ENCODE data around the gene ATF7.
"Not testable (repeated sequence)": the region's sequence is repeated elsewhere in the genome, so short reads cannot be mapped to it uniquely, and the experiment has no call there.

ATF7 gene

DNA sequence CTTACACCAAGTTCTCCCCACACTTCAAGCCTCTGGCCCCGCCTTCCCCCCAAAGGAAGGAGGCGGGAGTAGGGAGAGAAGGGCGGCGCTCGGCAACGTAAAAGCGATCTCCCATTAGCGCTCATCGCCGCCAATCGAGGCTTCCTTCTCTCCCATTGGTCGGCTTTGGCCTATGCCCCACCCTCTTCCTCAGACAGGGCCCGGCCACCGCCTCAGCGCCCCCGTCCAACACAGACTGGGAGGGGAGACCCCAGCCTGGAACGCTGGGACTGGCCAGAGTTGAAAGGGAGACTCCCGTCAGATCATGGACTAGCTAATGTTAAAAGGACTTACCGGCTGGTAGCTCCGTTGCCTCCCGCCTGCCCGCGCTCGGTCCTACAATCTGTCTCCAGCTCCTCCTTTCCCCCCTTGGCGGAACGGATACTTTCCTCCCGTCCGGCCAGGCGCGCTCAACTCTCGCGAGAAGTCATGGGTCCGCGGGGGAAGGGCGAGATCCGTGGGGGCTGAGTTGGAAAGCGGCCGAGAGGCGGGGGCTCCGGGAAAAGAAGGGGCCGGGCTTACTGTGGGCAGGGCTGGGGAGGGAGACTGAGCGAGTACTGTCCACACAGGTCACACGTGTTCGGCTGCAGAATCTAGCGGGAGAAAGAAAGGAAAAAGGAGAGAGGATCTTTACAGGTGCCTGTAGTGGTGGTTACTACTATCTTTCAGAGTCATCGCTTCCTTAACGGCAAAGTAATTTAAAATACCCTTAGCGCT is at the start of gene ATF7:
Gene ATF7, minus strand, starts transcription at position 437 of the 756 bp plus-strand sequence. CDS start 25,382 bp downstream, outside the sequence.
- DNase-seq, result peak; percentile 82 to 100 (median 99)

DNA sequence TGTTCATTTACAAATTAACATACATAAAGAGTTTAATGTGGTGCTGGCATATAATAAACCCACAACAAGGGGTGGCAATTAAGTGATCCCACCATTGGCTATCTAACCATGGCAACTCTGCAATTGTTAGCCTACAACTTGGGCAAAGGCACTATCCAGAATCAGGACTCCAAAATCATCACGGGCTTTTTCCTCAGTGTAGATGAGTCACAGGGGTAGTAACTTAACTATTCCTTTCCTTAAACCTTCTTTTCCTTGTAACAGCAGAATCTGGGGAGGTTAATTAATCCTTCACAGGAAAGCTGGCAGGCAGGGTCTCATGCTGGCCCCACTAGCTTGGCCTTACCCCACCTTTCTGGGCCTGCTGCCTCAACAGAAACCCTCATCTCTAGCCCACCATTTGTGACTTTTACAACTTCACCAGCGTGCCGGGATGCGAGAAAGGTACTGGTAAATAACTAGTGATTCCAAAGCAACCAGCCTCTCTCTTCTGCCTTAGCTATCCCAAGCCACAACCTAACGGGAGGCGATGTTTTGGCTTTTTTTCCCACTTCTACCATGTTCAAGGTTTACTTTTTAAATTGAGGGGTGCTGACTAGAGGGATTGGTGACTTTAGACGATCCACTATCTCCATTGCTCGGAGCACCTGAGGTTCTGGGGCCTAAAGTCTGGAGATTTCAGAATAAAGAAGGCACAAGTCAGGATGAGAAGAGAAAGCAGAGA is 49.0 kb upstream of the ATF7 start:
- DNase-seq, result no peak

DNA sequence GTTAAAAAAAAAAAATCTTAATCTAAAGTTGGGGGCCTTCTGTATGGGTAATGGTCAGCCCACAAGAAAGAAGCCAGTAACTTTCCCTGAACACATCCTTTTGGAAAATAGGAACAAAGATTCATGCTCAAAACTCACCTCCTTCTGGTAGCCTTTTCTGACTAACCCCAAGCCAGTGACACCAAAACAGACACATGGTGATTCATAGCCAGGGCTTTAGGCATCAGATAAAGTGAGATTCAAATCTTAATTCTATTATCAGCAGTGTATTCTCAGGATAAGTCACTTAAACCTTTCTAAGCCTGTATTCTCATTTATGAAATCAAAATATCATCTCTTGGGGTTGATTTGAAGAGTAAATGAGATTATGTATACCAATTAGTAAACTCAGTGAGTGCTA is 44.8 kb upstream of the ATF7 start:
- no peak for DNase-seq

DNA sequence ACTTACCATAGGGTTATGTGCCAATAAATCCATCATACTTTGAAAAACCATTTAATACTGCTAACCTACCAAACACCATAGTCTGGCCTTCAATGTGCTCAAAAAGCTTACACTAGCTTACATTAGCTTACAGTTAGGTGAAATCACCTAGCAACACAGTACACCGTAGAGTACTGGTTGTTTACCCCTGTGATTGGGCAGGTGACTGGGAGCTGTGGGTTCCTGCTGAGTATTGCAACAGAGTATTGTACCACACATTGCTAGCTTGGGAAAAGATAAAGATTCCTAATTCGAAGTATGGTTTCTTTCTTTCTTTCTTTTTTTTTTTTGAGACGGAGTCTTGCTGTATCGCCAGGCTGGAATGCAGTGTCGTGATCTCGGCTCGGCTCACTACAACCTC is 44.1 kb upstream of the ATF7 start:
- no peak for DNase-seq

DNA sequence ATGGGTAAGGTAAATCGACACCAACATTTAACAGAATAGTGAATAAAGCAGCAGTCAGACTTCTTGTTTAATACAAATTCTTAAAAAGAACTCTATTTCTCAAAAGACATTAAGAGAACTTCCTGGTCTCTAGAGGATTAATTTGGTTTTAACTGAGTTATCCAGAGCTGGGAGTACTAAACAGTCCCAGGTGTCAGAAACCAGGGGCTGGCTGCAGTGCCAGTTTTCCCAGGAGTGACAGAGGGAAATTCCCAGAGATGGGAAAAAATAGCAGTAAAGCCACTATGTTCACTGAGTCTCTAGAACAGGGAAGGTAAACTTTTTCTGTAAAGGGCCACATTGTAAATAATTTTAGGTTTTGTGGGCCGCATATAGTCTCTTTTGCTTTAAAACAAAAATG is 40.9 kb upstream of the ATF7 start:
- no peak for DNase-seq

DNA sequence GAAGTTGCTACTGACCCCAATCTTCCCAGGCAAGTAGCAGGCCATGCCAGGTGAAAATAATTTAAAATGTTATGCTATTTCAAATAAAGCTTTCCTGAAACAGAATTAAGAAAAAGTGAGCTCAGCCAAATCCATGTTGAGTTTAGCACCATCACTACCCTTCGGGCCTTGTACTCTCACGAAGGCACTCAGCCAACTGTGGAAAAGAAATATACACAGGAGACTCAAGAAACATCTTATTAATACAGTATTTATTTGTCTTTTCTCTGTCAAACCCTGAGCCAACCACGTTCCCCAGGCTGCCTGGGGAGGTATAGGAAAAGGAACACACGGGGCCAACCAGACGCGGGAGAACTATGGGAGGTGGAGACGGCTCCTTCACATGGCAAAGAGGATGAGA is 38.8 kb upstream of the ATF7 start:
- DNase-seq, result no peak

DNA sequence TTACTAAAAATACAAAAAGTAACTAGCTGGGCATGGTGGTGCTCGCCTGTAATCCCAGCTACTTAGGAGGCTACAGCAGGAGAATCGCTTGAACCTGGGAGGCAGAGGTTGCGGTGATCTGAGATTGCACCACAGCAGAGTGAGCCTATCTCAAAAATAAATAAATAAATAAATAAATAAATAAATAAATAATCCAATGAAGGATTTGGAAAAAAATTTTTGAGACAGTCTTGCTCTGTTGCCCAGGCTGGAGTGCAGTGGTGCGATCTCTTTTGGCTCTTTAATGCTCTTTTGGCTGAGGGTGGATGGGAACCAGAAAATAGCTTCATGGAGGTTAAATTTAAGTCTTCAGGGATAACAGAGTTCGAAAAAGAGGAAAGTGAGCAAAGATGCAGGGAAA is 38.0 kb upstream of the ATF7 start:
- no peak for DNase-seq

DNA sequence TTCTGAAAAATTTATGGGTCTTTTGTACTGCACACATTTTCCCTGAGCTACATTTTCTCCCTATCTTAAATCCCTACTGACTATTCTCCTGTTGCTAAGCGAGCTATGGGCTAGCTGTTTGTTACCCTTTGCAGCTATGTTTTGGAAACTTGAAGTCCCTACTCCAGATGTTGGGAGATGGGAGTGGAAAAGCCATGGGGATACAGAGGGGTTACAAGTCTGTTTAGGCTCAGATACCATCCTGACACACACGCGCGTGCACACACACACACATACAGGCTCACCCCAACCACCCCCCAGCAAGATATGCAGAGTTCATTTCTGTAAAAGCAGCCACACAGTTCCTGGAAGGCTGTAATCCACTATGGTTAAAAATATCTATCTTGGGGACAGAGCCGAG is 33.9 kb upstream of the ATF7 start:
- peak in 2 of 56 donors; percentile 1 to 2 for DNase-seq

DNA sequence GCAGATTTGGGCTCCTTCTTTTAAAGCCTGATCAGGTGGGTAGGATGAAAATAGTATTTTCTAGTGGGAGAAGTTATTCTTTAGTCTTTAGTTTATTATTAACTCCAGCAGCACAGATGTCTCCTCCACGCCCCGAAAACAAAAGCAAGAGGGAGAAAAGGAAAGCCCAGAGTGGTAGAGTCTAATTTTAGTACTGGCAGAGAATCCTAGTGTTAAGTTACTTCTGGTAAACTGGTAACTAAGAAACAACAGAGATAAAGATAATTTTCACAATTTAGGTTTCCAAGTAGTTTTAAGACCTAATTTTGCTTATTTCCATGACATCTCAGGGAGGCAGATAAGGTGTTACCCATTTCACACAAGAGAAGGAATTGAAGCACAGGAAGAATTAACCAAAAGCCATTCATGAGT is 33.4 kb upstream of the ATF7 start:
- DNase-seq, result no peak

DNA sequence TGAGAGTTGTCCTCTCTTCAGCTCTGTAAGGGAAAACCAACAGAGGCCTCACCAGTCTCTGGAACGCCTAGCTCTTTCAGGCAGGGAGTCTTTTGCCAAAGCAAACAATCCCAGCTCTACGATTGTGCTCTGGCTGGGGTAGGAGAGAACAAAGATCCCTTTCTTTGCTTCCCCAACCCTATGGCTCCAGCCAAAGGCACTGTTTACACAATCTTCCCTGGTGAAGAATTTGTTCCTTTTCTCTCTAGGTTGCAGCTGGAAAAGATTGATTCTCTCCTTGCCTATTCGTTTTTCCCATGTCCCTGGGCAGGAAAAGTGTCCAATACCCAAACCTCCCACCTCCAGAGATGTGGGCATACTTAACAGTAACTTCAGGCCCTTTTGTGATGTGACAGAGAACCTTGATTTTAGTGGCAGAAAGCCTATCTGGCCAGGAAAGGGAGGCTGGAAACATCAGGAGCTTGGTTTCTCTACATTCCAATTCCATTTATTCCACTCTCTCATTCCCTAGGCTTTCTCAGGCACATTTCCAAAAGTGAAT is 32.9 kb upstream of the ATF7 start:
- peak in 53 of 56 donors; percentile 8 to 89 (median 69) for DNase-seq

DNA sequence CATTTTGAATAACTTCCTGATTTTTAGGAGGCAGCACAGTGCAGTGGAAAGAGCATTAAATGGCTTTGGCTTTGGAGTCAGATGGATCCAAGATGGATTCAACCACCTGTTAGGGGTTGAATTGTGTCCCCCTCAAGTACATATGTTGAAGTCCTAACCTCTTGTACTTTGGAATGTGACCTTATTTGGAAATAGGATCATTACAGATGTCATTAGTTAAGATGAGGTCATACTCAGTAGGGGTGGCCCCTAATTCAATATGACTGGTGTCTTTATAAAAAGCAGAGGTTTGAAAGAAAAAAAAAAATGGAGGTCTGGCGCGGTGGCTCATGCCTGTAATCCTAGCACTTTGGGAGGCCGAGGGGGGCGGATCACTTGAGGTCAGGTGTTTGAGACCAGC is 30.9 kb upstream of the ATF7 start:
- no peak for DNase-seq

DNA sequence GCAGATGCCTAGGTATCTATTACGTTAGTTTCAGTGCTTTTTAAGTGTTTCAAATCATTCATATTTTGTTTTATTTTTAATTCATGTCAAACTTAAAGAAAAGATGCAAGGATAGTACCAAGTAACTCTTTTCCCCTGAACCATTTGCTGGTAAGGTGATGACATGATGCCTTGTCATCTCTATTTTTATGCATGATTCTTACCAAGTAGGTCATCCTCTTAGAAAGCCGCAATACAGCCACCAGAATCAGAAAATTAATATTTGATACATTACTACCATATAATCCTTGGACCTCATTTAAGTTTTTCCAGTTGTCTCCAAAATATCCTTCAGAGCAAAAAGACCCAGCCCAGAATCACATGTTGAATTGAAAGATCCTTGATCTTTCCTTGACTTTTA is 27.4 kb upstream of the ATF7 start:
- DNase-seq, result no peak

DNA sequence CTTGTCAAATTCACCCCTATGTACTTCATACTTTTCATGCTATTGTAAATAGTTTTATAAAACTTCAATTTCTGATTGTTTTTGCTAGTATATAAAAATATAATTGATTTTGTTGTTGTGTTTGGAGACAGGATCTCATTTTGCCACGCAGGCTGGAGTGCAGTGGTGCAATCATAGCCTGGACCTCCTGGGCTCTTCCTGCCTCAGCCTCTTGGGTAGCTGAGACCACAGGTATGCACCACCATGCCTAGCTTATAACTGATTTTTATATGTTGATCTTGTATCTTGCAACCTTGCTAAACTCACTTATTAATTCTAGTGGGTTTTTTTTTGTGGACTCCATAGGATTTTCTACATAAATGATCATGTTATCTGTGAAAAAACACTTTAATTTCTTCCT is 26.2 kb upstream of the ATF7 start:
- DNase-seq, result no peak

DNA sequence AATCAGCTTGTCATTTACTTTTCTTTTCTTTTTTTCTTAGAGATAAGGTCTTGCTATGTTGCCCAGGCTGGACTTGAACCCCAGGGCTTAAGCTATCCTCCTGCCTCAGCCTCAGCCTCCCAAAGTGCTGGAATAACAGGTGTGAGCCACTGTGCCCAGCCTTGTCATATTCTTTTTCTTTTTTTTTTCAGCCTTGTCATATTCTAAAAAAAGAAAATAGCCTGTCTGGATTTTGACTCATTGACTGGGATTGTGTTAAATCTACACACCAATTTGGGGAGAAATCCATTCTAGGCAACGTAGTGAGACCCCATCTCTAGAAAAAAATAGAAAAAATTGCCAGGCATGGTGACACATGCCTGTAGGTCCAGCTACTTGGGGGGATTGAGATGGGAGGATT is 25.6 kb upstream of the ATF7 start:
- DNase-seq, result no peak

DNA sequence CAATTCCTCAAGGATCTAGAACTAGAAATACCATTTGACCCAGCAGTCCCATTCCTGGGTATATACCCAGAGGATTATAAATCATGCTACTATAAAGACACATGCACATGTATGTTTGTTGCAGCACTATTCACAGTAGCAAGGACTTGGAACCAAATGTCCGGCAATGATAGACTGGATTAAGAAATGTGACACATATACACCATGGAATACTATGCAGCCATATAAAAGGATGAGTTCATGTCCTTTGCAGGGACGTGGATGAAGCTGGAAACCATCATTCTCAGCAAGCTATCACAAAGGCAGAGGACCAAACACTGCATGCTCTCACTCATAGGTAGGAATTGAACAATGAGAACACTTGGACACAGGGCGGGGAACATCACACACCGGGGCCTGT is 20.1 kb upstream of the ATF7 start:
- not testable (repeated sequence) for DNase-seq

DNA sequence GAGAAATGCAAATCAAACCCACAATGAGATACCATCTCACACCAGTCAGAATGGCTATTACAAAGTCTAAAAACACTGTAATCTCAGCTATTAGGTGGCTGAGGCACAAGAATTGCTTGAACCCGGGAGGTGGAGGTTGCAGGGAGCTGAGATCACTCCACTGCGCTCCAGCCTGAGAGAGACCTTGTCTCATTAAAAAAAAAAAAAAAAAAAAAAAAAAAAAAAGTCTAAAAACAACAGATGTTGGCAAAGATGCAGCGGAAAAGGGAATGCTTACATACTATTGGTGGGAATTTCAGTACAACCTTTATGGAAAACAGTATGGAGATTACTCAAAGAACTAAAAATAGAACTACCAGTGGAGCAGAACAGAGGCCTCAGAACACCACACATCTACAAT is 19.0 kb upstream of the ATF7 start:
- DNase-seq, result no peak

DNA sequence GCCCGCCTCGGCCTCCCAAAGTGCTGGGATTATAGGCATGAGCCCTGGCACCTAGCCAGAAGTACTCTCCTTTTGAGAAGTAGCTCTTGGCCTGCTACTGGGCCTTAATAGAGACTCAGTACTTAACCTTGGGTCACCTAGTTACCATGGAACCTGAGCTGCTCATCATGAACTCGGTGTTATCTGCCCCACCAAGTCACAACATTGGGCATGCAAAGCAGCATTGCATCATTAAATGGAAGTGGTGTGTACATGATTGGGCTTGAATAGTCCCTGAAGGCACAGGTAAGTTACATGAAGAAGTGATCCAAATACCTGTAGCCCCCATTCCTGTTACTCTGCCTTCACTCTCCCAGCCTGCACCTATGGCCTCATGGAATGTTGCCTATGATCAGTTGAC is 18.0 kb upstream of the ATF7 start:
- no peak for DNase-seq

DNA sequence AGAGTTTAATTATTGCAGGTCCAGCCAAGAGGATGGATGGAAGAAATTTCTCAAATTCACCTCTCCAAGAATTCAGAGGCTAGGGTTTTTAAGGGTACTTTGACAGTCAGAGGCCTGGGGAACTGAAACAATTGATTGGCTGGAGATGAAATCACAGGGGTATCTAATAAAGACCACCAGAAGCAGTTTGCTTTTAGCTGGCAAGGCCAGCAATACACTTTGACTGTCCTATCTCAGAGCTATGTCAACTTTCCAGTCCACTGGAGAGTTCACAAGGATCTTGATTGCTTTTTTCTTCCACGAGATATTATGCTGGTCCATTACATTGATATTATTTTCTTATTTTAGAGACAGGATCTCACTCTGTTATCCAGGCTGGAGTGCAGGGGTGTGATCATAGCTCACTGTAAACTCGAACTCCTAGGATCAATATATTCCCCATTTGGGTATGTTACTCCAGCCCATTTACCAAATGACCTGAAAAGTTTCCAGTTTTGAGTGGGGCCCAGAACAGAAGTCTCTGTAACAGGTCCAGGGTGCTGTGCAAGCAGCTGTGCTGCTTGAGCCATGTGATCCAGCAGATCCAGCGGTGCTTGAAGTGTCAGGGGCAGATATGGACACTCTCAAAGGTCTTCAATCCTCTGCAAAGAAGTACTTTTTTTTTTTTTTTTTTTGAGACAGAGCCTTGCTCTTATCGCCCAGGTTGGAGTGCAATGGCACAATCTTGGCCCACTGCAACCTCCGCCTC is 17.2 kb upstream of the ATF7 start:
- DNase-seq, result no peak

DNA sequence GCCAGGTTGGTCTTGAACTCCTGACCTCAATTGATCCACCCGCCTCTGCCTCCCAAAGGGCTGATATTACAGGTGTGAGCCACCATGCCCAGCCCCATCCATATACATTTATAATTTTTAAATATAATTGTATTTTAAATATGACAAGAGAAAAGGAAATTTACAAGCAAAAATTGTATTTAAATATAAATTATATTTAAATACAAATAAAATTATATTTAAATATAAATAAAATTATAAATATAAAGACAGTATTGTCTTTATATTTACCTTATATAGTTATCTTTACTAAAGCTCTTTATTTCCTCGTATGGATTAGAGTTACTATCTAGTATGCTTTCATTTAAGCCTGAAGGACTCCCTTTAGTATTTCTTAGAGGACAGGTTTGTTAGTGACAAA is 11.9 kb upstream of the ATF7 start:
- no peak for DNase-seq

DNA sequence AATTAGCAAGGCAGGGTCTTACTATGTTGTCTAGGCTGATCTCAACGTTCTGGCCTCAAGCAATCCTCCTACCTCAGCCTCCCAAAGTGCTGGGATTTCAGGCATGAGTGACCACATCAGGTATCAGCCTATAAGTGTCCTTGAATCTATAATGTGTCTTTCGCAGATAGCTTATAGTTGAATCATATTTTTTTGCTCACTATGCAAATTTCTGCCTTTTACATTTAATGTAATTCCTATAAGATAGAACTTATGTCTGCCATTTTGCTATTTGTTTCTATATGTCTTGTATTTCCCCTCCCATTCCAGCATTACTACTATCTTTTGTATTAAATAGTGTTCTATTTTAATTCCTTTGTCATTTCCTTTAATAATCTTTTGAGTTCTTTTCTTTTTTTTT is 10.5 kb upstream of the ATF7 start:
- no peak for DNase-seq

DNA sequence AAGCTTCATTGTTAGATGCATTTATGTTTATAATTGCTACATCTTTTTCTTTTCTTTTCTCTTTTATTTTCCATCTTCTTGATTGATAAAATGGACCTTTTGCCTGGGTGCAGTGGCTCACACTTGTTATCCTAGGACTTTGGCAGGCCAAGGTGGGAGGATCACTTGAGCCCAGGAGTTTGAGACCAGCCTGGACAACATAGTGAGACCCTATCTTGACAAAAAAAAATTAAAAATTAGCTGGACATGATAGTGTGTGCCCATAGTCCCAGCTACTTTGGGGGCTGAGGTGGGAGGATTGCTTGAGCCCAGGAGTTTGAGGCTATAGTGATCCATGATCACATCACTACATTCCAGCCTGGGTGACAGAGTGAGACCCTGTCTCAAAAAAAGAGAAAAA is 9.5 kb upstream of the ATF7 start:
- DNase-seq, result not testable (repeated sequence)

DNA sequence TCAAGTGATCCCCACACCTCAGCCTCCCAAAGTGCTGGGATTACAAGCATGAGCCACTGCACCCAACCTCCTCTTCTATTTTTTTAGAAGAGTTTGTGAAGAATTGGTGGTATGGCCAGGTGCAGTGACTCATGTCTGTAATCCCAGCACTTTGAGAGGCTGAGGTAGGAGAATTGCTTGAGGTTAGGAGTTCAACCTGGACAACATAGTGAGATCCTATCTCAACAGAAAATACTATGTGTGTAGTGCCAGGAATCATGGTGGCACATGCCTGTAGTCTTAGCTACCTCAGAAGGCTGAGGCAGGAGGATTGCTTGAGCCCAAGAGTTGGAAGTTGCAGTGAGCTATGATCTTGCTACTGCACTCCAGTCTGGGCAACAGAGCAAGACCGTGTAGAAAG is 5.5 kb upstream of the ATF7 start:
- no peak for DNase-seq

All from nucleus accumbens (tissue), 56 donors.